ENCODE results near the gene APC2.
A peak's percentile ranks its signal among the peaks of the same experiment; 100 is the strongest.
"Not testable (repeated sequence)": the region's sequence is repeated elsewhere in the genome, so short reads cannot be mapped to it uniquely, and the experiment has no call there.

Gene APC2

DNA sequence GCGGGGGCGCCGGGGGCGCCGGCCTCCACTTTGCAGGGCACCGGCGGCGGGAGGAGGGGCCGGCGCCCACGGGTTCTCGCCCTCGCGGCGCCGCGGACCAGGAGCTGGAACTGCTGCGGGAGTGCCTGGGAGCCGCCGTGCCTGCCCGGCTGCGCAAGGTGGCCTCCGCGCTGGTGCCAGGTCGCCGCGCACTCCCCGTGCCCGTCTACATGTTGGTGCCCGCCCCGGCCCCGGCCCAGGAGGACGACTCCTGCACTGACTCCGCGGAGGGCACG, 17.2 kb downstream of the APC2 start:
- DNase-seq, result no peak

DNA sequence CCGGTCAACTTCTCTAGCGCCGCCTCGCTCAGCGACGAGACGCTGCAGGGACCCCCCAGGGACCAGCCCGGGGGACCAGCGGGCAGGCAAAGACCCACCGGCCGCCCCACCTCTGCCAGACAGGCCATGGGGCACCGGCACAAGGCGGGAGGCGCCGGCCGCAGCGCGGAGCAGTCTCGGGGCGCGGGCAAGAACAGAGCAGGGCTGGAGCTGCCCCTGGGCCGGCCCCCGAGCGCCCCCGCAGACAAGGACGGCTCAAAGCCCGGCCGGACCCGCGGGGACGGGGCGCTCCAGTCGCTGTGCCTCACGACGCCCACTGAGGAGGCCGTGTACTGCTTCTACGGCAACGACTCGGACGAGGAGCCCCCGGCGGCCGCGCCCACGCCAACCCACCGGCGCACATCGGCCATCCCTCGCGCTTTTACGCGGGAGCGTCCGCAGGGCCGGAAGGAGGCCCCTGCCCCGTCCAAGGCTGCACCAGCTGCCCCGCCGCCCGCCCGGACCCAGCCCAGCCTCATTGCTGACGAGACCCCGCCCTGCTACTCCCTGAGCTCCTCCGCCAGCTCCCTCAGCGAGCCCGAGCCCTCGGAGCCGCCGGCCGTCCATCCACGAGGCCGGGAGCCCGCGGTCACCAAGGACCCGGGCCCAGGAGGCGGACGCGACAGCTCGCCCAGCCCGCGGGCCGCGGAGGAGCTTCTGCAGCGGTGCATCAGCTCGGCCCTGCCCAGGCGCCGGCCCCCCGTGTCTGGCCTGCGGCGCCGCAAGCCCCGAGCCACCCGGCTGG, 17.8 kb downstream of the APC2 start:
- DNase-seq, result no peak

DNA sequence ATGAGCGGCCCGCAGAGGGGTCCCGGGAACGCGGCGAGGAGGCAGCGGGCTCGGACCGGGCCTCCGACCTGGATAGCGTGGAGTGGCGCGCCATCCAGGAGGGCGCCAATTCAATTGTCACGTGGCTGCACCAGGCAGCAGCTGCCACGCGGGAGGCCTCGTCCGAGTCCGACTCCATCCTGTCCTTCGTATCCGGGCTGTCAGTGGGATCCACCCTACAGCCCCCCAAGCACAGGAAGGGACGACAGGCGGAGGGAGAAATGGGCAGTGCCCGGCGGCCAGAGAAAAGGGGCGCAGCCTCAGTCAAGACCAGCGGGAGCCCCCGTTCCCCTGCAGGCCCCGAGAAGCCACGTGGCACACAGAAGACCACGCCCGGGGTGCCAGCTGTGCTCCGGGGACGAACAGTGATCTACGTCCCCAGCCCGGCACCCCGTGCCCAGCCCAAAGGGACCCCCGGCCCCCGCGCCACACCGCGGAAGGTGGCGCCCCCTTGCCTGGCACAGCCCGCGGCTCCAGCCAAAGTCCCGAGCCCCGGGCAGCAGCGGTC, 18.4 kb downstream of the APC2 start:
- DNase-seq, result no peak

DNA sequence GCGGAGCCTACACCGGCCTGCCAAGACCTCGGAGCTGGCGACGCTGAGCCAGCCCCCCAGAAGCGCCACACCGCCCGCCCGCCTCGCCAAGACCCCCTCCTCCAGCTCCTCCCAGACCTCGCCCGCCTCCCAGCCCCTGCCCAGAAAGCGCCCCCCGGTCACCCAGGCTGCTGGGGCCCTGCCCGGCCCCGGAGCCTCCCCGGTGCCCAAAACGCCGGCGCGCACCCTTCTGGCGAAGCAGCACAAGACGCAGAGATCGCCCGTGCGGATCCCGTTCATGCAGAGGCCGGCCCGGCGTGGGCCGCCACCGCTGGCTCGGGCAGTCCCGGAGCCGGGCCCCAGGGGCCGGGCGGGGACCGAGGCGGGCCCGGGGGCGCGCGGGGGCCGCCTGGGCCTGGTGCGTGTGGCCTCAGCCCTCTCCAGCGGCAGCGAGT, 18.9 kb downstream of the APC2 start:
- peak; percentile 57 to 65 for DNase-seq

DNA sequence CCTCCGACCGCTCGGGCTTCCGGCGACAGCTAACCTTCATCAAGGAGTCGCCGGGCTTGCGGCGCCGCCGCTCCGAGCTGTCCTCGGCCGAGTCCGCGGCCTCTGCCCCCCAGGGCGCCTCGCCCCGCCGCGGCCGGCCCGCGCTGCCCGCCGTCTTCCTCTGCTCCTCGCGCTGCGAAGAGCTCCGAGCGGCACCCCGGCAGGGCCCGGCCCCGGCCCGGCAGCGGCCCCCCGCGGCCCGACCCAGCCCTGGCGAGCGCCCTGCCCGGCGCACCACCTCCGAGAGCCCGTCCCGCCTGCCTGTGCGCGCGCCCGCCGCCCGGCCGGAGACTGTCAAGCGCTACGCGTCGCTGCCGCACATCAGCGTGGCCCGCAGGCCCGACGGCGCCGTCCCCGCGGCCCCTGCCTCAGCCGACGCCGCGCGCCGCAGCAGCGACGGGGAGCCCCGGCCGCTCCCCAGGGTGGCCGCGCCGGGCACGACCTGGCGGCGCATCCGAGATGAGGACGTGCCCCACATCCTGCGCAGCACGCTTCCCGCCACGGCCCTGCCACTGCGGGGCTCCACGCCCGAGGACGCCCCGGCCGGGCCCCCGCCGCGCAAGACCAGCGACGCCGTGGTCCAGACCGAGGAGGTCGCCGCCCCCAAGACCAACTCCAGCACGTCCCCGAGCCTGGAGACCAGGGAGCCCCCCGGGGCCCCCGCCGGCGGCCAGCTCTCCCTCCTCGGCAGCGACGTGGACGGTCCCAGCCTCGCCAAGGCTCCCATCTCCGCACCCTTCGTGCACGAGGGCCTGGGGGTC, 19.5 kb downstream of the APC2 start:
- no peak for DNase-seq

DNA sequence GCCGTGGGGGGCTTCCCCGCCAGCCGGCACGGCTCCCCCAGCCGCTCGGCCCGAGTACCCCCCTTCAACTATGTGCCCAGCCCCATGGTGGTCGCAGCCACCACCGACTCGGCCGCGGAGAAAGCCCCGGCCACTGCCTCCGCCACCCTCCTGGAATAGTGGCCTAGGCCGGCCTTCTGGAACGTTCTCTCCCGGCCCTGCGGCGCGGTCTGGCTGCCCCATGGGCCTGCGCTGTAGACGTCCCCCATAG, 20.1 kb downstream of the APC2 start:
- DNase-seq, result no peak

DNA sequence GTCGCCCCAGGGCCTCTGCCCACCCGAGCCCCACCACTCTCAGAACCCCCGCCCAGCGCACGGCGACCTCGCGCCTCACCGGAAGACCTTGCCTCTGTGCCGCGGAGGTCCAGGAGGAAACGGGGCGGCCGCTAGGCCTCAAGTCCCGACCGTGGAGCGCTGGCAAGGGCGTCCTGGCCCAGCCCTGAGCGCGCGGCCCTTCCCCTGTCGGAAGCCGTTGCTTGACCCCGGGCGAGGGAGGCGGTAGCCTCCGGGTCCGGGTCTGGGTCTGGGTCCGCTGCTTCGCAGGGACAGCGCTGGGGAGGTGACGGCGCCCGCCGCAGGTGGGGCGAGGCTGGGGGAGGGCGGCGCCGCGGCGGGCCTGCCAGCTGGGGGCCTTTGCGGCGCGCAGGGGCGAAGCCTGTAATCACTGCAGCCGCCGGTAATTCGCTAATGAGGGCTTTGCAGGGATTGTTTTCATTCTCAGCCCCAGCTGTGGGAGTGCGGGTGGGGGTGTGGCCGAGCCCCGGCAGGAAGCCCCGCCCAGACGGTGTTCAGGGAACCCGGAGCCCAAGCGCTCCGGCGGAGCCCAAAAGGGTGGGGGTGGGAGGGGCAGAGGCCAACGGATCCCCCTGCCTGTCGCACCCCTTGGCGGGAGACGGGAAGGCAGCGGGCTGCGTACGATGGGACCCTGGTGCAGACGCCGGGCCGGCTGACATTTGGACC, 20.5 kb downstream of the APC2 start:
- peak; percentile 76 to 82 for DNase-seq

DNA sequence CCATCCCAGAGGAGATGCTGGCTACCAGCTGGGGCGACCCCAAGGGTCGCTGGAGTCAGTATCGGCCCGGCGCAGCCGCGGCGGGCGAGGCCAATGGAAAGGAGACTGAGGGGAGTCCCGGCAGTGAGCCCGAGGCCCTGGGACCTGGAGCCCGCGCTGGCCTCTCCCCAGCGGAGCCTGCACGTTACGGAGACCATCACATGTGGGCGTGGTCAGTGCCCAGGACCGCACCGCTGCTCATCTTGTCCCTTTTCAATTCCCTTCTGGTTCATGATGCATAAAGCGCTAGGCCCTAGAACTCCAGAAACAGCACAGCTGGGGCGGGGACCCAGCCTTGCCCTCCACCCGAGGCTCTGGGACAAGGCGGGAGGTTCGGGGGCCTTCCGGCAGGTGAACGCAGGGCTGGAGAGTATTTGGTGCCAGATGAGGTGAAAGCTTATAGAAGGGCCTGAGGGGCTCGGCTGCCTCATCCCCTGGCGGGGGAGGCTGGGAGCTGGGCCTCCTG, 21.1 kb downstream of the APC2 start:
- peak in 1 of 2 experiments; percentile 54 for DNase-seq

DNA sequence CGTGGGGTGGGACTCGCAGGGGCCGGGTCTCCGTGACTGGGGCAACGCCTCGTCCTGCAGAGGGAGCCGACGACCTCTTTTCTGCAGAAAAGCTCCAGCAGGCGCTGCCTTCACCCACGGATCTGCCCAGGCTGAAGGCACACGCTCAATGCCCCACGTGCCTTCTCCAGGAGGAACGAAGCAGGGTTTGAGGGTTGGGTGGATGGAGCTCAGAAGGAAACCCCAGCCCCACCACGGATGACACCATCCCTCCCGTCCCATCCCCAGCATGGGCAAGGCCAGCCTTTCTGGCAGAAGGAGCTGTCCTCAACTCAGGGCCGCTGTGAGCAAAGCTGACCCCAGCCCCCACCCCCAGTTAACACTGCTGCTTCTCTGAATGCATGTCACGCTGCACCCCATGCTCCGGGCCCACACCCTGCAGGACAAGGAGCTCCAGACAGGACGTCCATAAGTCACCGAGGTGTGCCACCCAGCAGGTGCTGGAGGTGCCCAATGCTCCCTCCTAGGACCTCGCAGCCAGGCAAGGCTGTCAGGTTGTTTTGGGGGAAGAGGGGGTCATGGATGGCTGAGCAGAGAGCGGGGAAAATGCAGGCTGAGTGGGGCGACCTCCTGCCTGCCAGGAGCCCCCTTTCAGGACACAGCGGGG, 21.7 kb downstream of the APC2 start:
- no peak for DNase-seq

DNA sequence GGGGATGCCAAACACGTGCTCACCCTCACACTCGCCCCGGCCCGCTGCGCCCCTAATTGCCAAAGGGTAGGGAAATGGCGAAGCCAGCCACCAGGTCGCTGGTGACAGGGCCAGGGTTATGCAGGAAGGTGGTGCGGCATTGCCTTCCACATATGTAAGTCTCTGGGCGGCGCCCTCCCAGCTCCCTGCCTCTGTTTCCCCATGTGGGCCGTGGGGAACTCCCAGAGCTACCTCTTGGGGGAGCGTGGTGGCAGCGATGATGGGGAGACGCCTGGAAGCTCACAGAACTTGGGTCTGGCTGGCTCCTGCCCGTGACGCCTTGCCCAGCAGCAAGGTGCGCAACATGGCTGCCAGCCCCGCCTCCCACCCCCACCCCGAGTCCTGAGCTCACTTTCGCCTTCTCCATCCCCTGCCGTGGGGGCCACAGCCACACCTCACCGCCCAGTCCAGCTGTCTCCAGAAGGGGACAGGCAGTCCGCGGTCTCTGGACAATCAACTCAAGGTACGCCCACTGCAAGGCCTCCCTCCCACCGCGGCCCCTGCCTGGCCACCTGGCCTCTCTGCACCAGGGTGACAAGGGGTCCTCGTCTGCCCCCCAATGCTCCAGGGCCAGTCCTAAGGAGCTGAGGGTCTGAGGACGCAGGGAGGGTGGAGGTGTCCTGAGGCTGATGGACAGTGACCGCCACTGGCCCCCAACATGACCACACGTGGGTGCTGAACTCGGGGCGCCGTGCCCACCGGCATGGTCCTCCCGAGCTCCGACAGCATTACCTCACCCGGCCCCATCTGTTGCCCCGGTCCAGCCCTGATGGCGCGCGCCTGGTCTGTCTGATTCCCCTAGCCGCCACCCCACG, 22.5 kb downstream of the APC2 start:
- DNase-seq, result no peak

DNA sequence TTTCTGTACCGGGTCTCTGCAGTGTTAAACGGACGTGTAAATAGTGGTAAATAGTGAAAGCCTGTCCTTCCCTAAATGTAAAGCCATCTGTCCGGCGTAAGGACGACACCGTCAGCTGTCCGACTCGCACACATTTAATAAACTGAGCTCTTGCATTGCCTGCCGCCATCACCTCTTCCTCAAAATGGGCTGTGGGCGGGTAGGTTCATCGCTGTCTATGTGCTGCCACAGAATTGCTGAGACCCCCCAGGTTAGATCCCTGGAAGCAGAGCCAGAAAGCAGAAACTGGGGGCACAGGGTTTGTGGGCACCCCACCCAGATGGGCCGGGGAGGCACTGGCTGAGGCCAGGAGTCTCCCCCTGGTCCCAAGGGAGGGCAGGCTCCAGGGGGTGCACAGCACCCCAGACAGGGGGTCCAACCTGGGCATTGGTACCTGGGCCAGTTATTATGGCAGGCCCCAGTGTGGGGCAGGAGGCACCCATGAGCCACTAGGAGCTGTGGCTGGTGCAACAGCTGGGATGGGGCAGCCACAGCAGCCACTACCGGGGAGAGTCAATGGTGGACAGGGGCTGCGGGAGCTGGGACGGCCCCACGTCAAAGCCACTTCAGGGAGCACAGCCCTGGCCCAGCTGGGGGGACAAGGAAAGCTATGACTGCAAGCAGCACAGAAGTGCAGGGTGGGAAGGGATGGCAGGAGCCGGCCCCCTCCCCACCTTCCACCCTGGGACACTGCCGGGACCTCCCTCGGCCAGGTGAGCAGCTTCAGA, 23.3 kb downstream of the APC2 start:
- no peak for DNase-seq

DNA sequence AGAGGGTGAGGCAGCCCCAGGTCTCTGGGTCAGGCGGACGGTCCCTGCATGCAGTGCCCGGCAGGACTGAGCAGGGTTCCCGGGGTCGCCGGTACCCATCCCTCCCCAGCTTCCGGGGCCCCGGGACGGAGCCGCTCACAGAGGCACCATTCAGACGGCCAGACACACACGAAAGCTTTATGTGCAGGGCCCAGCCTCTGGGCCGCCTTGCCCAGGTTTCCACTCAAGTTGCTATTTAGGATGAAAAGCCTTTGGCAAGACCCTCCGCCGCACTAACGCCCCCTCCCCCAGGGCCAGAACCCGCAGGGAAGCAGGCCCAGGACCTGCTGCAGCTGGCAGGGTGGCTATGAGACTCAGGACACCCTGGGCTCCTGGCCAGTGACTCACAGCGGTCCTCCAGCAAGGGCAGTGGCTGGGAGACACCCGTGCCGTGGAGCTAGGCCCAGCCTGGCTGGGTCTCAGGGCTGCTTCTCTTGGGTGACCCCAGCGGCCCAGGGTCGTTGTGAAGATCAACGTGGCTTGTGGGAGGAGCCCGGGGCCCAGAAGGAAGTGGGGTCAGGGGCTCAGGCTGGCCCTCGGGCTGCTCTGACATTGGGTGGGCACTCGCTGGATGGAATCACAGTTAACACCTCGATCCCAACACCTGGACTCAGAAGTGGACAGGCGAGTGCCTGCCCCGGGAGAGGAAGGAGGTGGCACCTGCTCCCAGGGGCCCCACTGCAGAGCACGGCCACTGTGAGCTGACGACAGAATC, 24.3 kb downstream of the APC2 start:
- DNase-seq, result no peak

DNA sequence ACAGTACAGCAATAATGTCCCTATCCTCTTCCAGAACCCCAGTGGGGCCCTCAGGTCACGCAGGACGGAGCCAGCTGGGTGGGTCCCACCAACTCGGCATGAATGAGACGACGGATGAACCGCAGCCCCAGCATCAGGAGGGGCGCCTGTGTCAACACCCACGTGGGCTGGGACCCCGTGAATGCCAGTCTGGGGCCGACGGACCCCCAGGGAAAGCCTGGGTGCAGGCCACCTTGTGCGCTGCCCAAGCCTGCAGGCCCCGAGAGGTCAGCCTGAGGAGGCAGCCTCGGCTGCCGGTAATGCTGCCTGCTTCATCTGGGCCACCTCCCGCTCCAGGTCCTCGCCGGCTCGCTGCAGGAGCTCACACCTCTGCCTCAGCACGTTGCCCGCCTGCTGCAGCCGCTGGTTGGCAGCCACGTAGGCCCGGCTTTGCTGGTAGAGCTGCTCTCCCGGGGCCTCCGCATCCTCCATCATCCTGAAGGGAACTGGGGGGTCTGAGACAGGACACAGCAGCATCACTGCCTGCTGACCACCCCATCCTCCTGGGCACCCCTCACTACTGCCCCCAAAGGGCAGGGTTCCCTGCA, 24.9 kb downstream of the APC2 start:
- DNase-seq, result no peak

DNA sequence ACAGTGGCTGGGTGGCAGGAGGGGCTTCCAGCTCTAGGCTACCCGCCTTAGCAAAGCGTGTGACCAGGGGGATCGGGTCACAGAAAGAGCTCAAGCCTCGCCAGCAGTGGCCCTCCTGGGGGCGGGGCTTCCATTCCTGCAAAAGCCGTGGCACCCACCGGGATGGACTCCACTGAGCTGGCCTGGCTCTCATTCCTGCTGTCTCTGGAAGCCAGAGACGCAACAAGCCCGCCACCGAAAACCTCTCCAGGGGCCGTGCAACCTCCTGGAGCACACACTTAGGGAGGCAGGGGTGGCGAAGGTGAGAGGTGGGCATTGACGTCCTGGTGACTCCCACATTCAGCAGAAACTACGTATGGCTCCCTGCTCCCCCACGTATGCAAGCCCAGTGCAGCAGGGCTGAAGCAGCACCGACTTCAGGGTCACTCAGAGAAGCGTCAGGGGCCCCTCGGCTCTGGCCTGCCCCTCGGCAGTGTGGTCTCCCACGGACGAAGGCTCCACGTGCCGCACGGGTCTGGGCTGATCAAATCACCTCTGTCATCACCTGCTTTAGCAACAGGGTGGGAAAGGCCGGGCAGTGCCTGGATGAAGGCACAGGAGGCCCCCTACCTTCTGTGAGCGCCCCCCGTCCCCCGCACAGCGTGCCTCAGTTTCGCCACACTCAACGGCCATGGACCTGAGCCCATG, 26.0 kb downstream of the APC2 start:
- DNase-seq, result no peak

DNA sequence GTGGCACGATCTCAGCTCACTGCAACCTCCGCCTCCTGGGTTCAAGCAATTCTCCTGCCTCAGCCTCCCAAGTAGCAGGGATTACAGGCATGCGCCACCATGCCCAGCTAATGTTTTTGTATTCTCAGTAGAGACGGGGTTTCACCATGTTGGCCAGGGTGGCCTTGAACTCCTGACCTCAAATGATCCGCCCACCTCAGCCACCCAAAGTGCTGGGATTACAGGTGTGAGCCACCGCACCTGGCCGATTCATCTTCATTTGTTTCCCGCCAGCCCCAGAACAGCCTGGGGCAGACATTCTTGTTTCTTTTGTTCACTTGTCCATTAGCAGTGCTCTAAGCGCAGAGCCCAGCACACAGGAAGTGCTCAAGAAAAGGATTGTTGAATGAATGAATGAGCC, 27.1 kb downstream of the APC2 start:
- not testable (repeated sequence) for DNase-seq

DNA sequence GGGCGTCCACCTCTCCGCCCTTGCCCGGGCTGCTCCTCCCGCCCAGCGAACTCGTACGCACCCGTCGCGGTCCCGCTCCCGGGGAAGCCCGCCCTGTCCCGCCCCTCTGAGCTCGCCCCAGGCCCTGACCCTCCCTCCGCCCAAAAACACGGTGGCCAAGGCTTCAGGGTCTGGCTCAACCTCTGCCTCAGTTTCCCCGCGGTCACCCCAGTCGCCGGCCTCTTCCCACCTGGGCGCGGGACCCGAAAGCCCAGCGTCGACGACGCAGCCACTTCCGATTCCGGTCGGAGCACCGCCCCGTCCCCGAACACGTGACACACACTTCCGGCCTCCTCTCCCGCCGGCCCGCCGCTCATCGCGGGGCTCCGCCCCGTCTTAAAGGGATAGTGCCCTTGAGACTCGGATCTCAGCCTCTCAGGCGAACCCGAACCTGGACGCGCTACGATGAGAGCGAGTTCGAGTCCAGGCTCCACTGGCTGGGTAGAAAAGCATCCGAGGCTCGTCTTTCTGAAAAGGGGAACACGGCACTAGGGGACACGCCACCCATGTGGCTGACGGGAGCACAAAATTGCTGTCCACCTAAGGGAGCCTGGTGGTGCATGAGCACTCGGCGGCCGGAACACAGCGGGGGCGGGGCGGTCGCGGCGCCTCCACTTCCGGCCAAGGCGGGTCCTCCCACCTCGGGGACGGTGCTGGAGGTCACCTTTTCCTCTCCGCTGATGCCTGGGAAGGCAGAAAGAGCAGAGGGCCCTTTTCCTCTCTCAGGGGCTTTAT, 29.2 kb downstream of the APC2 start, which contains the start of gene C19orf25:
TSS of gene C19orf25 (minus strand) at position 282 of the 774 bp plus-strand sequence. CDS start 312 bp downstream, outside the sequence.
- DNase-seq, result peak; percentile 94

DNA sequence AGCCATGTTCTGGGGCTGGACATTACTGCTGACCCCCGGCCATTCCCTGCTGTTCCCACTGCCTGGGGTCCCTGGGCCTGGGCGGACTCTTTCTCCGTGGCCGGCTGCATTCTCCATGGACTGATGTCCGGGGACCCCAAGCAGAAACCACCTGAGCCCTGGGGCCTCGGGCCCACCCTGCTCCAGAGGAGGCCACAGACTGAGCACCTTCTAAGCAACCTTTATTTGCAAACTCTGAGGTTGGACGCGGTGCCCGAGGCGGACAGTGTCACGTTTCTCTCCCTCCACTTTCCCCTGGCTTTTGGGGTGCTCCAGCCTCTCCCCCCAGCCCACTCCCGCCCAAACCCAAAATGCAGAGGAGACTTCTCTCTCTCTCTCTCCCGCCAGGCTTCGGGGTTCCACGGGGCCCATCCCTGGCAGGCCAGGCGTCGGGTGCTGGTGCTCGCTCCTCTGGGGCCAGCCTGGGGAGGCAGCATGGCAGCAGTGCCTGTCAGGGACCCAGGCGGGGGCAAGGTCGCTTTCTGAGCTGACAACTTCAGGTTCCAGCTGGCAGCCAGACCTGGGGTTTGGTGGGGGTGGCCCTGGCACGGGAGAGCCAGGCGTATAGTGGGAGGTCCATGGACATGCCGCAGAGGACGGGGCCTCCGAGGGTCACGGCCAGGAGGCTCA, 31.4 kb downstream of the APC2 start:
- no peak for DNase-seq

DNA sequence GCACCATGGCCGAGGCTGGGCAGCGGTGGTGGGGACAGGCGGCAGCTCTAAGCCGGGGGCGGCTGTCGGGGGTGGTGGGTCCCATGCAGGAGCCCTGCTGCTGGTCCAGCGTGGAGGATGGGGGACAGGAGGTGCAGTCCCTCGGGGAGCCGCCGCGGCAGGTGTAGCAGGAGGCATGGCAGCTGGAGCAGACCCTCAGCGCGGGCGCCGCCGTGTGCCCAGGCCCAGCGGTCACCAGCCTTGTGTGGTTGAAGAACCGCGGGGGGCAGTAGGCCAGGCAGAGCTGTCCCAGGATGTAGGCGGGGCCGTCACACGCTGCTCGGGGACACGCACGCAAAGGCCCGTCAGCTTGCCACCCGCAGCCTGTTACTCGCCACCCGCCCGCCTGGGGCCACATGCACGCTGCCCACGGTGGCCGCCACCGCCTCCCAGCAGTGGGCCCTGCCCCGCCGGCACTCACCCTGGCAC, 32.0 kb downstream of the APC2 start:
- no peak for DNase-seq

All from activated CD4-positive, alpha-beta T cell treated with anti-CD3 and anti-CD28 coated beads, Interleukin-2, amount 50 U/mL, for 48 hours (primary cell).